HepG2 (cell line): ENCODE results near the gene EGF. TPM values are rescaled to one million over a fixed set of nuclear protein-coding genes. Genes with fewer than 3 reads are reported as not detected.

Experiments
- ATAC-seq: fragments of 200-7000 bp; cut with Tn5 transposase; 3 replicates; pipeline ENCODE4 v1.9.1; 2020; ENCODE audit warnings: mild to moderate bottlenecking, moderate library complexity
- BruUV-seq: library from RNA; stranded (reverse); fragments of 400-500 nt; replicated peaks from 2 replicates; lab custom pipeline; 2021; lab: Mats Ljungman, UMichigan
- CTCF ChIA-PET: fragments of 300-600 bp; formaldehyde crosslinking; extraction: SDS; loops from one replicate; lab custom pipeline; 2021; ENCODE audit warnings: low total read pairs, inconsistent platforms, low intra/inter-chr PET ratio; lab: Yijun Ruan, JAX
- POLR2A ChIA-PET: fragments of 350-600 bp; sonication (Branson Sonifier 250); formaldehyde crosslinking; loops from one replicate; lab custom pipeline; 2020; ENCODE audit warnings: antibody characterized with exemption, inconsistent platforms; lab: Yijun Ruan, JAX
- DNase-seq: peaks from one replicate; pipeline ENCODE4 v3.0.0-alpha.2; 2015; ENCODE audit warnings: low spot score
- FAIRE-seq: peaks from 3 replicates; lab custom pipeline; 2011; peaks lifted over from hg19 to GRCh38; lab: Jason Lieb, UNC
- H2AFZ ChIP-seq: one replicate; pipeline ENCODE4 v1.6.1; 2011; ENCODE audit warnings: low read length, inconsistent platforms
- H3K27ac ChIP-seq: fragments of 300-600 bp; 3 replicates; pipeline ENCODE4 v1.8.0; 2011; ENCODE audit warnings: mixed run types, mild to moderate bottlenecking, mixed read lengths, low read length, inconsistent platforms; ENCODE audit not compliant: insufficient read depth; ENCODE audit errors: extremely low read length
- H3K27me3 ChIP-seq, 2 experiments: fragments of 200-600 bp in 1 of 2; 2 replicates in 1 of 2; 3 replicates in 1 of 2; pipeline versions ENCODE4 v1.6.0 to v1.8.0; 2011; ENCODE audit warnings: low read length in 2 of 2, mild to moderate bottlenecking in 2 of 2, moderate library complexity in 2 of 2, inconsistent platforms in 1 of 2; ENCODE audit not compliant: insufficient read depth in 2 of 2, control insufficient read depth in 1 of 2
- H3K36me3 ChIP-seq, 2 experiments: fragments of 200-600 bp in 1 of 2; replicated peaks in 1 of 2; 2 replicates in 1 of 2; 3 replicates in 1 of 2; pipeline versions ENCODE4 v1.5.1 to v1.8.0; 2011; ENCODE audit warnings: low read length in 2 of 2, inconsistent platforms in 1 of 2; ENCODE audit not compliant: insufficient read depth in 2 of 2, control insufficient read depth in 1 of 2
- H3K4me1 ChIP-seq: 2 replicates; pipeline ENCODE4 v1.5.1; 2012; ENCODE audit warnings: low read length, inconsistent platforms; ENCODE audit not compliant: insufficient read depth
- H3K4me2 ChIP-seq: 2 replicates; pipeline ENCODE4 v1.6.0; 2011; ENCODE audit warnings: low read depth, low read length, inconsistent platforms
- H3K4me3 ChIP-seq, 3 experiments: fragments of 200-600 bp in 1 of 3; sonication (generic), shearing (Covaris generic) in 1 of 3; replicated peaks in 1 of 3; 2 replicates each; pipeline ENCODE4 v1.5.1; 2011 to 2016; ENCODE audit warnings: low read length in 3 of 3, inconsistent platforms in 2 of 3, low read depth in 2 of 3, mild to moderate bottlenecking in 2 of 3, control low read depth in 1 of 3, mixed read lengths in 1 of 3; ENCODE audit not compliant: insufficient read depth in 1 of 3
- H3K79me2 ChIP-seq: one replicate; pipeline ENCODE4 v1.6.1; 2011; ENCODE audit warnings: low read length, inconsistent platforms; ENCODE audit not compliant: insufficient read depth
- H3K9ac ChIP-seq: 2 replicates; pipeline ENCODE4 v1.6.0; 2011; ENCODE audit warnings: mild to moderate bottlenecking, low read depth, low read length, inconsistent platforms; ENCODE audit not compliant: insufficient read depth
- H3K9me3 ChIP-seq: 2 replicates; pipeline ENCODE4 v1.5.1; 2012; ENCODE audit warnings: mild to moderate bottlenecking, low read length
- H4K20me1 ChIP-seq: 2 replicates; pipeline ENCODE4 v1.6.0; 2011; ENCODE audit warnings: inconsistent platforms, mild to moderate bottlenecking, low read length, moderate library complexity; ENCODE audit not compliant: insufficient read depth
- AGO2 ChIP-seq: fragments of 200-400 bp; formaldehyde crosslinking; optimal IDR thresholded peaks from 2 replicates; pipeline ENCODE3; 2017; ENCODE audit warnings: mild to moderate bottlenecking, low read depth, low read length, moderate library complexity
- ARNT2 ChIP-seq: sonication (generic); formaldehyde crosslinking; IDR thresholded peaks from 2 replicates; pipeline ENCODE4 v1.8.0; 2022; ENCODE audit warnings: mild to moderate bottlenecking, low read depth, missing genetic modification reagents, moderate library complexity
- CBFB ChIP-seq: sonication (generic); formaldehyde crosslinking; IDR thresholded peaks from 2 replicates; pipeline ENCODE4 v1.4.0; 2020; ENCODE audit warnings: missing genetic modification reagents
- PREB ChIP-seq: sonication (generic); formaldehyde crosslinking; IDR thresholded peaks from 2 replicates; pipeline ENCODE4 v1.4.0; 2020; ENCODE audit warnings: missing genetic modification reagents
- SATB2 ChIP-seq: sonication (generic); formaldehyde crosslinking; IDR thresholded peaks from 2 replicates; pipeline ENCODE4 v1.5.0; 2020; ENCODE audit warnings: missing genetic modification reagents
- SCMH1 ChIP-seq: sonication (generic); formaldehyde crosslinking; IDR thresholded peaks from 2 replicates; pipeline ENCODE4 v1.9.0; 2021; ENCODE audit warnings: missing genetic modification reagents, mild to moderate bottlenecking, borderline replicate concordance
- TERF1 ChIP-seq: sonication (generic); formaldehyde crosslinking; IDR thresholded peaks from 2 replicates; pipeline ENCODE4 v1.8.0; 2022; ENCODE audit warnings: mild to moderate bottlenecking, missing genetic modification reagents, moderate library complexity
- THYN1 ChIP-seq: sonication (generic); formaldehyde crosslinking; IDR thresholded peaks from 2 replicates; pipeline ENCODE4 v1.8.1; 2023; ENCODE audit warnings: low read depth, mild to moderate bottlenecking, moderate library complexity, missing genetic modification reagents, borderline replicate concordance
- YEATS2 ChIP-seq: sonication (generic); formaldehyde crosslinking; IDR thresholded peaks from 2 replicates; pipeline ENCODE4 v1.4.0; 2020; ENCODE audit warnings: missing genetic modification reagents, borderline replicate concordance
- ZNF350 ChIP-seq: sonication (generic); formaldehyde crosslinking; IDR thresholded peaks from 2 replicates; pipeline ENCODE4 v1.4.0; 2020; ENCODE audit warnings: mild to moderate bottlenecking, low read depth, missing genetic modification reagents, borderline replicate concordance
- ZNF878 ChIP-seq: sonication (generic); formaldehyde crosslinking; IDR thresholded peaks from 2 replicates; pipeline ENCODE4 v1.8.1; 2023; ENCODE audit warnings: mild to moderate bottlenecking, missing genetic modification reagents, moderate library complexity
- WGBS: methylation state at CpG from one replicate; pipeline ENCODE4 v1.1.6; 2017; ENCODE audit warnings: low lambda C conversion rate; 5-methylcytosine and 5-hydroxymethylcytosine counted together
- in situ Hi-C: cut with HindIII; loops from 2 replicates; pipeline ENCODE4 v1.10.0; 2017; ENCODE audit warnings: low pct_unique_long_range_greater_than_20kb; ENCODE audit not compliant: extremely low pct_ligation_motif_present
- intact Hi-C: fragments of 100-400 bp; cut with micrococcal nuclease; formaldehyde crosslinking; loops from one replicate; pipeline ENCODE4 v1.10.0; 2022; ENCODE audit not compliant: unreplicated experiment
- polyA plus RNA-seq, 8 experiments: library from polyadenylated mRNA; depleted of rRNA in 3 of 8; stranded (reverse) in 7 of 8; unstranded in 1 of 8; fragments of >200 nt; fragmentation: Illumina TruSeq in 4 of 8; extraction: Trizol in 4 of 8; gene quantifications; 2 replicates each; pipeline versions ENCODE4 v1.2.1 to v1.2.3, GENCODE V29; 2011 to 2016; ENCODE audit warnings: low read depth in 4 of 8, missing spikeins in 1 of 8, mixed read lengths in 1 of 8; ENCODE audit not compliant: insufficient read depth in 1 of 8
- total RNA-seq, 5 experiments: library from RNA; depleted of rRNA; stranded (reverse); fragments of >200 nt; fragmentation: Illumina TruSeq; extraction: Trizol; gene quantifications; 2 replicates each; pipeline ENCODE4 v1.2.3, GENCODE V29; 2016; ENCODE audit warnings: low read depth in 1 of 5
- TF ChIP-seq, protein P1 (sequence below): sonication (generic); formaldehyde crosslinking; IDR thresholded peaks from 2 replicates; pipeline ENCODE4 v1.4.0; 2020; ENCODE audit warnings: missing genetic modification reagents
- TF ChIP-seq, protein P2 (sequence below): IDR thresholded peaks from 2 replicates; pipeline ENCODE4 v1.4.0; 2020; ENCODE audit warnings: mild to moderate bottlenecking, missing genetic modification reagents

EGF gene
- total and polyA plus RNA-seq, 2 of the 13 experiments (the other 11 are each of a cell fraction or from before 2014, with no cell fraction given): 0.07 to 0.08 TPM

GRCh38 chr4:109939190-109939589, 26.5 kb downstream of the EGF start:
- BruUV-seq: no TSS peak
- no peak for ATAC-seq
- TF ChIP-seq YEATS2 (CRISPR knock-in tag) (no peak), PREB (CRISPR knock-in tag) (no peak), CBFB (CRISPR knock-in tag) (no peak), ARNT2 (no peak), TERF1 (CRISPR knock-in tag) (no peak), THYN1 (CRISPR knock-in tag) (no peak), SATB2 (CRISPR knock-in tag) (no peak), SCMH1 (no peak), ZNF878 (CRISPR knock-in tag) (no peak), ZNF350 (CRISPR knock-in tag) (no peak), AGO2 (no peak)
- TF ChIP-seq, protein P1, sequence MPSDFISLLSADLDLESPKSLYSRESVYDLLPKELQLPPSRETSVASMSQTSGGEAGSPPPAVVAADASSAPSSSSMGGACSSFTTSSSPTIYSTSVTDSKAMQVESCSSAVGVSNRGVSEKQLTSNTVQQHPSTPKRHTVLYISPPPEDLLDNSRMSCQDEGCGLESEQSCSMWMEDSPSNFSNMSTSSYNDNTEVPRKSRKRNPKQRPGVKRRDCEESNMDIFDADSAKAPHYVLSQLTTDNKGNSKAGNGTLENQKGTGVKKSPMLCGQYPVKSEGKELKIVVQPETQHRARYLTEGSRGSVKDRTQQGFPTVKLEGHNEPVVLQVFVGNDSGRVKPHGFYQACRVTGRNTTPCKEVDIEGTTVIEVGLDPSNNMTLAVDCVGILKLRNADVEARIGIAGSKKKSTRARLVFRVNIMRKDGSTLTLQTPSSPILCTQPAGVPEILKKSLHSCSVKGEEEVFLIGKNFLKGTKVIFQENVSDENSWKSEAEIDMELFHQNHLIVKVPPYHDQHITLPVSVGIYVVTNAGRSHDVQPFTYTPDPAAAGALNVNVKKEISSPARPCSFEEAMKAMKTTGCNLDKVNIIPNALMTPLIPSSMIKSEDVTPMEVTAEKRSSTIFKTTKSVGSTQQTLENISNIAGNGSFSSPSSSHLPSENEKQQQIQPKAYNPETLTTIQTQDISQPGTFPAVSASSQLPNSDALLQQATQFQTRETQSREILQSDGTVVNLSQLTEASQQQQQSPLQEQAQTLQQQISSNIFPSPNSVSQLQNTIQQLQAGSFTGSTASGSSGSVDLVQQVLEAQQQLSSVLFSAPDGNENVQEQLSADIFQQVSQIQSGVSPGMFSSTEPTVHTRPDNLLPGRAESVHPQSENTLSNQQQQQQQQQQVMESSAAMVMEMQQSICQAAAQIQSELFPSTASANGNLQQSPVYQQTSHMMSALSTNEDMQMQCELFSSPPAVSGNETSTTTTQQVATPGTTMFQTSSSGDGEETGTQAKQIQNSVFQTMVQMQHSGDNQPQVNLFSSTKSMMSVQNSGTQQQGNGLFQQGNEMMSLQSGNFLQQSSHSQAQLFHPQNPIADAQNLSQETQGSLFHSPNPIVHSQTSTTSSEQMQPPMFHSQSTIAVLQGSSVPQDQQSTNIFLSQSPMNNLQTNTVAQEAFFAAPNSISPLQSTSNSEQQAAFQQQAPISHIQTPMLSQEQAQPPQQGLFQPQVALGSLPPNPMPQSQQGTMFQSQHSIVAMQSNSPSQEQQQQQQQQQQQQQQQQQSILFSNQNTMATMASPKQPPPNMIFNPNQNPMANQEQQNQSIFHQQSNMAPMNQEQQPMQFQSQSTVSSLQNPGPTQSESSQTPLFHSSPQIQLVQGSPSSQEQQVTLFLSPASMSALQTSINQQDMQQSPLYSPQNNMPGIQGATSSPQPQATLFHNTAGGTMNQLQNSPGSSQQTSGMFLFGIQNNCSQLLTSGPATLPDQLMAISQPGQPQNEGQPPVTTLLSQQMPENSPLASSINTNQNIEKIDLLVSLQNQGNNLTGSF (CRISPR knock-in tag): no peak
- TF ChIP-seq, protein P2, sequence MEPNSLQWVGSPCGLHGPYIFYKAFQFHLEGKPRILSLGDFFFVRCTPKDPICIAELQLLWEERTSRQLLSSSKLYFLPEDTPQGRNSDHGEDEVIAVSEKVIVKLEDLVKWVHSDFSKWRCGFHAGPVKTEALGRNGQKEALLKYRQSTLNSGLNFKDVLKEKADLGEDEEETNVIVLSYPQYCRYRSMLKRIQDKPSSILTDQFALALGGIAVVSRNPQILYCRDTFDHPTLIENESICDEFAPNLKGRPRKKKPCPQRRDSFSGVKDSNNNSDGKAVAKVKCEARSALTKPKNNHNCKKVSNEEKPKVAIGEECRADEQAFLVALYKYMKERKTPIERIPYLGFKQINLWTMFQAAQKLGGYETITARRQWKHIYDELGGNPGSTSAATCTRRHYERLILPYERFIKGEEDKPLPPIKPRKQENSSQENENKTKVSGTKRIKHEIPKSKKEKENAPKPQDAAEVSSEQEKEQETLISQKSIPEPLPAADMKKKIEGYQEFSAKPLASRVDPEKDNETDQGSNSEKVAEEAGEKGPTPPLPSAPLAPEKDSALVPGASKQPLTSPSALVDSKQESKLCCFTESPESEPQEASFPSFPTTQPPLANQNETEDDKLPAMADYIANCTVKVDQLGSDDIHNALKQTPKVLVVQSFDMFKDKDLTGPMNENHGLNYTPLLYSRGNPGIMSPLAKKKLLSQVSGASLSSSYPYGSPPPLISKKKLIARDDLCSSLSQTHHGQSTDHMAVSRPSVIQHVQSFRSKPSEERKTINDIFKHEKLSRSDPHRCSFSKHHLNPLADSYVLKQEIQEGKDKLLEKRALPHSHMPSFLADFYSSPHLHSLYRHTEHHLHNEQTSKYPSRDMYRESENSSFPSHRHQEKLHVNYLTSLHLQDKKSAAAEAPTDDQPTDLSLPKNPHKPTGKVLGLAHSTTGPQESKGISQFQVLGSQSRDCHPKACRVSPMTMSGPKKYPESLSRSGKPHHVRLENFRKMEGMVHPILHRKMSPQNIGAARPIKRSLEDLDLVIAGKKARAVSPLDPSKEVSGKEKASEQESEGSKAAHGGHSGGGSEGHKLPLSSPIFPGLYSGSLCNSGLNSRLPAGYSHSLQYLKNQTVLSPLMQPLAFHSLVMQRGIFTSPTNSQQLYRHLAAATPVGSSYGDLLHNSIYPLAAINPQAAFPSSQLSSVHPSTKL (CRISPR knock-in tag): no peak

More at GRCh38 chr4:109939190-109939589, 26.5 kb downstream of the EGF start:
- H3K4me1 ChIP-seq: no peaks in the 10 kb centered on the region
- in situ Hi-C loops (no loop called here), intact Hi-C loops (no loop called here)
- no peak overlapping the region for H3K4me3 ChIP-seq
- no peak overlapping the region for H3K9ac ChIP-seq
- FAIRE-seq: no peak
- no peak overlapping the region for H3K4me2 ChIP-seq
- no peaks in the 10 kb centered on the region for H3K36me3 ChIP-seq
- no peaks in the 10 kb centered on the region for H4K20me1 ChIP-seq
- H3K9me3 ChIP-seq: no peaks in the 10 kb centered on the region
- DNase-seq: no peak
- no peak overlapping the region for H2AFZ ChIP-seq
- H3K79me2 ChIP-seq: no peaks in the 10 kb centered on the region
- ChIA-PET POLR2A (no interaction called here), CTCF (no interaction called here)
- WGBS: no CpG with 5 or more reads among the region's 7 CpGs
- no peak overlapping the region for H3K27ac ChIP-seq
- no peaks in the 10 kb centered on the region for H3K27me3 ChIP-seq
